ENCODE results near the gene BMPR1A.

BMPR1A gene

DNA sequence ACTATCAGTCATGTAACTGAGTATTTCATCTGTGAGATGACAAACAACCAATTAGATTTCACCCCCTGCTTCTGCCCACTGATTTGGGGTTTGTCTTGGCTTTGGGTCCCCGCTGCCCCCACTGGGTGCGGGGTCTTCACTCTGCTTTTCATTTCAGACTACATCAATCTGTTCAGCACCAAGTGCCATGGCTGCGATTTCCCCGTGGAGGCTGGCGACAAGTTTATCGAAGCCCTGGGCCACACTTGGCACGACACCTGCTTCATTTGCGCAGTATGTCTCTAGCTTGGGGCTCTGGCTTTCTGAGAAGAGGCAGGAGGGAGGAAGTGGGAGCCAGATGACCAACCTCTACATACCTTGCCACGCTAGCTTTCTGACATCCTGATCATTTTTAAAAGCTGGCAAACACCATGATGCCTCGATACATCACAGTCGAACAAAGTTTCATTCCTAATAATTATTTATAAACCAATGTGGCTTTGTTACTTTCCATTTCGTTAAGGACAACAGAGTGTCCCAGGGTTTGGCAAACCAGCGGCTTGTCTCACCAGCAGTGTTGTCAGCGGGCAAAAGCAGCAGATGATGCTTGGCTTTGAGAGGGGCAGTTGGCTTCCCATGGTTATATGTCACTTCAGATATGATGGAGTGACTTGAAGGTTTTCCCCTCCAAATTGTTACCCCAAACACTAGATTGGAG, 30.3 kb upstream of the BMPR1A start:
- DNase-seq (ENCODE audit: low spot score), result no peak
- TF ChIP-seq, protein P1, sequence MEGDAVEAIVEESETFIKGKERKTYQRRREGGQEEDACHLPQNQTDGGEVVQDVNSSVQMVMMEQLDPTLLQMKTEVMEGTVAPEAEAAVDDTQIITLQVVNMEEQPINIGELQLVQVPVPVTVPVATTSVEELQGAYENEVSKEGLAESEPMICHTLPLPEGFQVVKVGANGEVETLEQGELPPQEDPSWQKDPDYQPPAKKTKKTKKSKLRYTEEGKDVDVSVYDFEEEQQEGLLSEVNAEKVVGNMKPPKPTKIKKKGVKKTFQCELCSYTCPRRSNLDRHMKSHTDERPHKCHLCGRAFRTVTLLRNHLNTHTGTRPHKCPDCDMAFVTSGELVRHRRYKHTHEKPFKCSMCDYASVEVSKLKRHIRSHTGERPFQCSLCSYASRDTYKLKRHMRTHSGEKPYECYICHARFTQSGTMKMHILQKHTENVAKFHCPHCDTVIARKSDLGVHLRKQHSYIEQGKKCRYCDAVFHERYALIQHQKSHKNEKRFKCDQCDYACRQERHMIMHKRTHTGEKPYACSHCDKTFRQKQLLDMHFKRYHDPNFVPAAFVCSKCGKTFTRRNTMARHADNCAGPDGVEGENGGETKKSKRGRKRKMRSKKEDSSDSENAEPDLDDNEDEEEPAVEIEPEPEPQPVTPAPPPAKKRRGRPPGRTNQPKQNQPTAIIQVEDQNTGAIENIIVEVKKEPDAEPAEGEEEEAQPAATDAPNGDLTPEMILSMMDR (conservative IDR thresholded peaks at IDR 0.05; ENCODE audit: low read depth), result no peak
- no peak overlapping the region for H3K27ac ChIP-seq
- ChIA-PET POLR2A (ENCODE audit: low non-redundant PET) (no interaction called here), CTCF (no interaction called here)

DNA sequence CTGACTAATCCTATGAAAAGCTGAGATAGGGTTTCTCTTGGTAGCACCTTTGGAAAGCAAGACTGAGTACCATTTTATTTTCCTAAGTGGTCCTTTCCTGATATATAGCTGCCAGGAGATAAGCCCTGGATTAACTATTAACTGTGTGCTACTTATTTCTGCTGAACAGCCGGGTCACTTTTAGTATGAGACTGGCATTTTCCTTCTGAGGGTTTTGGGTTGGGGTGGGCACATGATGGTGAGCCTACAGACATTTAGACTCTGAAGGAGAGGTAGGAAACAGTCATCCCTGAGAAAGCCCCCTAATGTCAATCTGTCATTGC, 29.8 kb upstream of the BMPR1A start:
- ChIA-PET CTCF (no interaction called here), POLR2A (ENCODE audit: low non-redundant PET) (no interaction called here)
- TF ChIP-seq, protein P1 (conservative IDR thresholded peaks at IDR 0.05; ENCODE audit: low read depth), result no peak
- DNase-seq (ENCODE audit: low spot score), result no peak
- no peak overlapping the region for H3K27ac ChIP-seq

DNA sequence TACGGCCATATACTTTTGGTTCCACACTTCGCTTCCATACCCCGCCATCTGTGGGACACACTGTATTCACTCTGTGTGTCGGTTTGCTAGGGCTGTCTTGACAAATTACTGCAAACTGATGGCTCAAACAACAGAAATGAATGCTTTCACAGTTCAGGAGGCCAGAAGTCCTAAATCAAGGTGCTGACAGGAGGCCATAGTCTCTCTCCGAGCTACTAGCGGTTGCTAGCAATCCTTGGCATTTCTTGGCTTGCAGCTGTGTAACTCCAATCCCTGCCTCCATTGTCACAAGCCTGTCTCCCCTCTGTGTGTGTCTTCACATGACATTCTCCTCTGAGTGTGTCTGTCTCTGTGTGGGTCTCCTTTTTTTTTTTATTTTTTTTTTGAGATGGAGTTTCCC, 28.9 kb upstream of the BMPR1A start:
- POLR2A ChIA-PET (ENCODE audit: low non-redundant PET), result no interaction called here

DNA sequence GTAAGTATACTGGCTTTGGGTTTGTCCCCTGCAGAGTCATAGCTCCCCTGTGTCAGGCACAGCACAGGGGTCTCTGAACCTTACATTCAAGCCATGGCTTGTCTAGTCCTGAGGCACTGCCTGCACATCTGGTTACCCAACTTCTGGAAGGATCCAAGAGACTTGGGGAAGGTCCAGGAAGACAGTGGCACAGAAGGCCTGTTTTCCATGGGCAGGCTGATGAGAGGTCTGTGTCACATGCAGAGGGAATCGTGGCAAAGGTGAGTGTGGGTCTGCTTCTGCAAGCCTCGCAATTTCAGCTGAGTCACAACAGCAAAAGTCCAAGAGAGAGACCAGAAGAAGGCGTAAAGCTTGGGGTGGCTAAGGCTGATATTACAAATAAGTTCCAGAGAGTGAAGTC, 28.4 kb upstream of the BMPR1A start:
- no peak overlapping the region for H3K27ac ChIP-seq
- TF ChIP-seq, protein P1 (conservative IDR thresholded peaks at IDR 0.05; ENCODE audit: low read depth), result no peak
- CTCF ChIA-PET, result no interaction called here
- POLR2A ChIA-PET (ENCODE audit: low non-redundant PET), result no interaction called here
- no peak for DNase-seq (ENCODE audit: low spot score)

More for the DNA sequence above, 28.9 kb upstream of the BMPR1A start:
- TF ChIP-seq, protein P1 (conservative IDR thresholded peaks at IDR 0.05; ENCODE audit: low read depth), result no peak
- DNase-seq (ENCODE audit: low spot score), result no peak
- H3K27ac ChIP-seq, result no peak overlapping the region
- CTCF ChIA-PET, result no interaction called here

DNA sequence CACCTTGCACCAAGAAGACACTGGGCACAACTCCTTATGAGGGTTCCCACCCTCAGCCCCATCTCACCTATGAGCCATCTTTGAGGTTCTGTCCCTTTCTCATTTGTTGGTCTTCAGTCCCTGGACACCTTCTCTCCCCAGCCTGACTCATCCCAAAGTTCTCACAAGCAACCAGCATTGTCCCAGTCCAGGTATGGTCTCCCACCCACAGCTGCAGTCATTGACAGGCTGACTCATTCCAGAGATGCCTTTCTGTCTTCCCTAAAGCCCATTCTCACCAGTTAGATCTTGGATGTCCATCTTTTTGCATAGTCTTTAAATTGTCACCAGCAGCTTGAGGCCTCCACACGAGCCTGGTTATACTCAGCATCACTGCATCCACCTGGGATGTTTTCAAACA, 26.7 kb upstream of the BMPR1A start:
- ChIA-PET POLR2A (ENCODE audit: low non-redundant PET) (no interaction called here), CTCF (no interaction called here)
- no peak for DNase-seq (ENCODE audit: low spot score)
- H3K27ac ChIP-seq, result no peak overlapping the region
- TF ChIP-seq, protein P1 (conservative IDR thresholded peaks at IDR 0.05; ENCODE audit: low read depth), result no peak

DNA sequence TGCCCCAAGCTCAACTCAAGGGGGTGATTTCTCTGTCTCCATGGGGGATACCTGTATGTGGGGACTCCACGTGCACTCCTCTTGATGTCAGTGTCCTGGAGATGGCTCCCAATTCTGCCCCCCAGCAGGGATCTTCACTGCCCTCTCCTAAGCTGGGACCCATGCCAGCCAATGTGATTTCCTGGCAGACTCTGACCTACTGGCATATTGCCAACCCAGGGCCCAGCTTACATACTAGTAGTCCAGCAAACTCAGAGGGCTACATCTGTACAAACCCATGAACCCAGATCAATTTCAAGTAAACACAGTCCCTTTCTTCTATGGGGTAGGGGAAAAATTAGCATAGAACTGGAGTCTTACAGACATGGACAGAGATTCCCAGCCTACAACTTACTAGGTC, 26.2 kb upstream of the BMPR1A start:
- ChIA-PET POLR2A (ENCODE audit: low non-redundant PET) (no interaction called here), CTCF (no interaction called here)
- DNase-seq (ENCODE audit: low spot score), result no peak
- TF ChIP-seq, protein P1 (conservative IDR thresholded peaks at IDR 0.05; ENCODE audit: low read depth), result no peak
- H3K27ac ChIP-seq, result no peak overlapping the region

DNA sequence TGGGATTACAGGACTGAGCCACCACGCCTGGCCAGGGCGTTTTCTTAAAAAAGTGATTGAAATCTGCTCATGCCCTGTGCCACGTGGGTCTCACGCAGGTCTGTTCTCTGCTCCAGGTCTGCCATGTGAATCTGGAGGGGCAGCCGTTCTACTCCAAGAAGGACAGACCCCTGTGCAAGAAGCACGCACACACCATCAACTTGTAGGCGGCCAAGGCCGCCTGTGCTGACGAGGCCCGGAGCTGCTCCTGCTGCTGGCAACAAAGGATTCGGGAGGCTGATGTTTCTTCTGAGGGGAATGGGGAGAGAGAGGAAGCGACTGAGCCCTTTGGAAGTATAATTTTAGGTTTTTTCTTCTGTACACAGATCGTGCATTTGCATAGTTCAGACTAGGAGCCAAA, 23.6 kb upstream of the BMPR1A start:
- no peak overlapping the region for H3K27ac ChIP-seq
- TF ChIP-seq, protein P1 (conservative IDR thresholded peaks at IDR 0.05; ENCODE audit: low read depth), result no peak
- CTCF ChIA-PET, result no interaction called here
- POLR2A ChIA-PET (ENCODE audit: low non-redundant PET), result no interaction called here
- no peak for DNase-seq (ENCODE audit: low spot score)

Data from RWPE1 (cell line).